OCI-LY1 (cell line): Measurements from ENCODE around the gene PROKR1.

ENCODE experiments used
- H2AFZ ChIP-seq: fragments of 200-600 bp; sonication (generic), shearing (Covaris generic); 2 replicates; pipeline ENCODE4 v1.6.0; 2014; ENCODE audit warnings: antibody characterized with exemption, mild to moderate bottlenecking, low read length
- H3F3A ChIP-seq: fragments of 200-600 bp; sonication (generic), shearing (Covaris generic); 2 replicates; pipeline ENCODE4 v1.6.0; 2014; ENCODE audit warnings: mild to moderate bottlenecking, antibody characterized with exemption, low read length, moderate library complexity; ENCODE audit not compliant: insufficient read depth
- H3K27ac ChIP-seq: fragments of 200-600 bp; sonication (generic); 2 replicates; pipeline ENCODE4 v1.5.1; 2014; ENCODE audit warnings: low read length, mixed run types, mild to moderate bottlenecking, low read depth; ENCODE audit not compliant: poor library complexity, severe bottlenecking
- H3K27me3 ChIP-seq: fragments of 200-600 bp; sonication (generic); 2 replicates; pipeline ENCODE4 v1.6.0; 2014; ENCODE audit warnings: antibody characterized with exemption, mild to moderate bottlenecking, low read length, moderate library complexity; ENCODE audit not compliant: insufficient read depth
- H3K36me3 ChIP-seq: fragments of 200-600 bp; sonication (generic); 2 replicates; pipeline ENCODE4 v1.6.1; 2014; ENCODE audit warnings: mild to moderate bottlenecking, antibody characterized with exemption, low read length, moderate library complexity, mixed read lengths; ENCODE audit not compliant: insufficient read depth
- H3K4me1 ChIP-seq: fragments of 200-600 bp; sonication (generic); 2 replicates; pipeline ENCODE4 v1.5.1; 2014; ENCODE audit warnings: mild to moderate bottlenecking, low read length, moderate library complexity; ENCODE audit not compliant: insufficient read depth, severe bottlenecking
- H3K4me2 ChIP-seq: fragments of 200-600 bp; sonication (generic), shearing (Covaris generic); 2 replicates; pipeline ENCODE4 v1.6.1; 2014; ENCODE audit warnings: low read length
- H3K4me3 ChIP-seq: fragments of 200-600 bp; sonication (generic); 2 replicates; pipeline ENCODE4 v1.5.1; 2014; ENCODE audit warnings: low read length, low read depth, mild to moderate bottlenecking, mixed read lengths; ENCODE audit not compliant: poor library complexity, severe bottlenecking
- H3K79me2 ChIP-seq: fragments of 200-600 bp; shearing (Covaris generic); 2 replicates; pipeline ENCODE4 v1.6.1; 2016; ENCODE audit warnings: mixed run types, low read length, mixed read lengths; ENCODE audit not compliant: insufficient read depth
- H3K9ac ChIP-seq: fragments of 200-600 bp; sonication (generic), shearing (Covaris generic); 2 replicates; pipeline ENCODE4 v1.6.1; 2014; ENCODE audit warnings: mild to moderate bottlenecking, low read length, mixed read lengths
- H3K9me2 ChIP-seq: fragments of 200-600 bp; sonication (generic), shearing (Covaris generic); 2 replicates; pipeline ENCODE4 v1.6.1; 2014; ENCODE audit warnings: low read depth, mild to moderate bottlenecking, low read length, mixed read lengths
- H3K9me3 ChIP-seq: fragments of 200-600 bp; shearing (Covaris generic); 2 replicates; pipeline ENCODE4 v1.6.1; 2014; ENCODE audit warnings: low read length, mixed read lengths
- H4K20me1 ChIP-seq: fragments of 200-600 bp; sonication (generic), shearing (Covaris generic); 2 replicates; pipeline ENCODE4 v1.6.0; 2016; ENCODE audit warnings: mild to moderate bottlenecking, low read length; ENCODE audit not compliant: insufficient read depth
- CTCF ChIP-seq: fragments of 200-600 bp; sonication (generic), shearing (Covaris generic); IDR thresholded peaks from 2 replicates; pipeline ENCODE4 v1.5.1; 2017; ENCODE audit warnings: mild to moderate bottlenecking, antibody characterized with exemption, low read length, moderate library complexity, mixed read lengths
- EZH2 ChIP-seq: fragments of 200-600 bp; sonication (generic), shearing (Covaris generic); IDR thresholded peaks from 2 replicates; pipeline ENCODE4 v1.8.0; 2017; ENCODE audit warnings: borderline replicate concordance, mixed run types, mild to moderate bottlenecking, antibody characterized with exemption, low read length, moderate library complexity, mixed read lengths

Gene PROKR1

GRCh38 chr2:68645523-68645922, 2.1 kb downstream of the PROKR1 start:
- no peak overlapping the region for H3K27ac ChIP-seq
- no peaks in the 10 kb centered on the region for H4K20me1 ChIP-seq
- TF ChIP-seq CTCF (no peak), EZH2 (no peak)
- no peaks in the 10 kb centered on the region for H3K9me2 ChIP-seq
- H3K4me1 ChIP-seq, result peaks cover 15% of the 10 kb centered on the region
- H3F3A ChIP-seq, result no peaks in the 10 kb centered on the region
- H3K4me2 ChIP-seq, result no peak overlapping the region
- H3K4me3 ChIP-seq, result no peak overlapping the region
- H3K36me3 ChIP-seq, result no peaks in the 10 kb centered on the region; the same call in 1 of the 2 replicates
- no peaks in the 10 kb centered on the region for H3K79me2 ChIP-seq
- no peak overlapping the region for H3K9ac ChIP-seq
- peaks cover 10% of the 10 kb centered on the region; the same call in 1 of the 2 replicates for H3K27me3 ChIP-seq
- no peaks in the 10 kb centered on the region for H3K9me3 ChIP-seq
- no peak overlapping the region for H2AFZ ChIP-seq

GRCh38 chr2:68646303-68646702, 2.9 kb downstream of the PROKR1 start:
- Histone ChIP-seq H3K4me1 (peaks cover 15% of the 10 kb centered on the region), H3K9ac (no peak overlapping the region), H3K9me2 (no peaks in the 10 kb centered on the region), H4K20me1 (no peaks in the 10 kb centered on the region), H2AFZ (no peak overlapping the region), H3F3A (no peaks in the 10 kb centered on the region), H3K79me2 (no peaks in the 10 kb centered on the region), H3K9me3 (no peaks in the 10 kb centered on the region), H3K4me3 (no peak overlapping the region), H3K4me2 (no peak overlapping the region), H3K27me3 (peaks cover 10% of the 10 kb centered on the region; the same call in 1 of the 2 replicates), H3K36me3 (no peaks in the 10 kb centered on the region; the same call in 1 of the 2 replicates), H3K27ac (no peak overlapping the region)
- TF ChIP-seq CTCF (peak; percentile 44; the same call in 1 of the 2 replicates), EZH2 (no peak)

- no peak overlapping the region for H3K9ac ChIP-seq
- peaks cover 3% of the 10 kb centered on the region for H3K4me1 ChIP-seq
- H3K9me3 ChIP-seq, result no peaks in the 10 kb centered on the region
- no peak overlapping the region for H3K27ac ChIP-seq
- H2AFZ ChIP-seq, result no peak overlapping the region
- H3K36me3 ChIP-seq, result no peaks in the 10 kb centered on the region
- no peaks in the 10 kb centered on the region for H3F3A ChIP-seq
- no peaks in the 10 kb centered on the region for H3K9me2 ChIP-seq
- H4K20me1 ChIP-seq, result no peaks in the 10 kb centered on the region
- H3K27me3 ChIP-seq, result no peaks in the 10 kb centered on the region
- no peak for TF ChIP-seq EZH2
- TF ChIP-seq CTCF, result no peak
- no peaks in the 10 kb centered on the region for H3K79me2 ChIP-seq
- no peak overlapping the region for H3K4me3 ChIP-seq
- H3K4me2 ChIP-seq, result no peak overlapping the region
Observed at GRCh38 chr2:68650645-68651044, 7.3 kb downstream of the PROKR1 start.
